Activated naive CD4-positive, alpha-beta T cell treated with anti-CD3 and anti-CD28 coated beads, Interleukin-2, amount 10 ng/mL, durations not matched to agents 7 days and 5 days (primary cell): Measurements from ENCODE around the gene RNF149.

Experiments used
- CTCF ChIA-PET: fragments of 350-600 bp; sonication (Branson Sonifier 250); formaldehyde crosslinking; loops from one replicate; lab custom pipeline; 2021; ENCODE audit warnings: antibody characterized with exemption; lab: Charles Lee
- DNase-seq: peaks from one replicate; pipeline ENCODE4 v3.0.0-alpha.2; 2020
- H3K27ac Mint-ChIP-seq: one replicate; pipeline ENCODE4 v1.8.0; 2021; ENCODE audit warnings: mild to moderate bottlenecking, moderate library complexity, mixed read lengths
- H3K27me3 Mint-ChIP-seq: one replicate; pipeline ENCODE4 v1.8.0; 2021; ENCODE audit warnings: mild to moderate bottlenecking, mixed read lengths
- H3K36me3 Mint-ChIP-seq: one replicate; pipeline ENCODE4 v1.8.0; 2021; ENCODE audit warnings: mixed read lengths
- H3K4me1 Mint-ChIP-seq: one replicate; pipeline ENCODE4 v1.8.0; 2021; ENCODE audit warnings: mixed read lengths
- H3K4me3 Mint-ChIP-seq: one replicate; pipeline ENCODE4 v1.8.0; 2021; ENCODE audit warnings: mild to moderate bottlenecking, moderate library complexity, mixed read lengths
- H3K9me3 Mint-ChIP-seq: one replicate; pipeline ENCODE4 v1.8.0; 2021; ENCODE audit warnings: mixed read lengths

Gene RNF149

GRCh38 chr2:101297383-101297782 lies 11.1 kb downstream of the RNF149 start:
- H3K36me3 Mint-ChIP-seq: peaks cover 59% of the 10 kb centered on the region
- no peak overlapping the region for H3K4me3 Mint-ChIP-seq
- H3K27ac Mint-ChIP-seq: no peak overlapping the region
- no peak for DNase-seq
- no peaks in the 10 kb centered on the region for H3K9me3 Mint-ChIP-seq
- CTCF ChIA-PET: no interaction called here
- no peaks in the 10 kb centered on the region for H3K27me3 Mint-ChIP-seq
- peaks cover 58% of the 10 kb centered on the region for H3K4me1 Mint-ChIP-seq

DNA sequence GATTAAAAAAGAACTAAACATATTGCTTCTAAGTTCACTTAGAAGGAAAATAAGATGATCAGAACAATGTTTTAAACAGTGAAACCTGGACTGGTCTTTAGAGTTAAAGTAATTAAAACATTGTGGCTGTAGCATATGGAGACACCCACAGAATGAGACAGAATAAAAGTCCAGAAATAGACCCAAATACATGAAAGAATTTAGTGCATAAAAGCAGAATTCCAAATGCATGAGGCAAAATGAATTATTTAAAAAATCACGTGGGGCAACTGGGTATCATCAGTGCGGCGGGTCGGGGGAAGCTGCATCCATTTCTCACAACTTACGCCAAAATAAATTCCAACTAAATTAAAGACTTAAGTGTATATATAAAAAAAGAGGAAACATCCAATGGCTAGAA lies 12.1 kb downstream of the RNF149 start:
- H3K9me3 Mint-ChIP-seq: no peaks in the 10 kb centered on the region
- peaks cover 58% of the 10 kb centered on the region for H3K36me3 Mint-ChIP-seq
- no peak overlapping the region for H3K4me3 Mint-ChIP-seq
- peaks cover 49% of the 10 kb centered on the region for H3K4me1 Mint-ChIP-seq
- H3K27me3 Mint-ChIP-seq: no peaks in the 10 kb centered on the region
- H3K27ac Mint-ChIP-seq: no peak overlapping the region
- CTCF ChIA-PET: no interaction called here
- no peak for DNase-seq

DNA sequence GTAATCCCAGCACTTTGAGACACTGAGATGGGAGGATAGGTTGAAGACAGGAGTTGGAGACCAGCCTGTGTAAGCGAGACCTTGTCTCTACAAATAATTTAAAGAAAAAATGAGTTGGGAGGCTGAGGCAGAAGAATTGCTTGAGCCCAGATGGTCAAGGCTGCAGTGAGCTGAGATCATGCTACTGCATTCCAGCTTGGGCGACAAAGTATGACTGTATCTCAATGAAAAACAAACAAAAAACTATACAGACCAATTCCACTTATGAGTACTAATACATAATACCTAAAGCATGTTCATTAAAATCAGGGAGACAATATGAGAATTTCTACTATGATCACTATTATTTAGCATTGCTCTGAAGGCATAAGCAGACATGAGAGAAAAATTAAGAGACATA lies 12.6 kb downstream of the RNF149 start:
- Mint-ChIP-seq H3K4me3 (no peak overlapping the region), H3K27ac (no peak overlapping the region), H3K4me1 (peaks cover 47% of the 10 kb centered on the region), H3K9me3 (no peaks in the 10 kb centered on the region), H3K27me3 (no peaks in the 10 kb centered on the region), H3K36me3 (peaks cover 55% of the 10 kb centered on the region)
- CTCF ChIA-PET: no interaction called here
- DNase-seq: no peak

GRCh38 chr2:101294861-101295260 lies 13.6 kb downstream of the RNF149 start:
- CTCF ChIA-PET: no interaction called here
- peaks cover 53% of the 10 kb centered on the region for H3K36me3 Mint-ChIP-seq
- DNase-seq: no peak
- peaks cover 41% of the 10 kb centered on the region for H3K4me1 Mint-ChIP-seq
- H3K9me3 Mint-ChIP-seq: no peaks in the 10 kb centered on the region
- H3K27me3 Mint-ChIP-seq: no peaks in the 10 kb centered on the region
- H3K27ac Mint-ChIP-seq: no peak overlapping the region
- H3K4me3 Mint-ChIP-seq: no peak overlapping the region

GRCh38 chr2:101293544-101293943 lies 15.0 kb downstream of the RNF149 start:
- no peak overlapping the region for H3K4me3 Mint-ChIP-seq
- peaks cover 46% of the 10 kb centered on the region for H3K36me3 Mint-ChIP-seq
- CTCF ChIA-PET: no interaction called here
- peak overlapping the region; percentile 55 for H3K27ac Mint-ChIP-seq
- no peaks in the 10 kb centered on the region for H3K27me3 Mint-ChIP-seq
- H3K9me3 Mint-ChIP-seq: no peaks in the 10 kb centered on the region
- H3K4me1 Mint-ChIP-seq: peaks cover 33% of the 10 kb centered on the region
- DNase-seq: no peak

DNA sequence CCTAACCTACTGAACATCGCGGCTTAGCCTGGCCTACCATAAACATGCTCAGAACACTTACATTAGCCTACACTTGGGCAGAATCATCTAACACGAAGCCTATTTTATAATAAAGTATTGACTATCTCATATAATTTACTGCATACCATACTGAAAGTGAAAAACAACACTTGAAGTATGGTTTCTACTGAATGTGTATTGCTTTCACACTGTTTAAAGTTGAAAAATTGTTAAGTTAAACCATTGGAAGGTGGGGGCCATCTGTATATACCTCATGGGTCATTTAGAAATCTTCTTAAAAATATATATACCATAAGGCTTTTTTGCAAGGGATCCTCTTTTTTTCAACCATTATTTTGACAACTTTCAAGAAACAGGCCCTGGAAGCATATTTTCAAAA lies 16.5 kb downstream of the RNF149 start:
- Mint-ChIP-seq H3K4me1 (peaks cover 28% of the 10 kb centered on the region), H3K36me3 (peaks cover 46% of the 10 kb centered on the region), H3K9me3 (no peaks in the 10 kb centered on the region), H3K4me3 (no peak overlapping the region), H3K27me3 (no peaks in the 10 kb centered on the region), H3K27ac (no peak overlapping the region)
- CTCF ChIA-PET: no interaction called here
- DNase-seq: no peak

- Mint-ChIP-seq H3K27me3 (no peaks in the 10 kb centered on the region), H3K9me3 (no peaks in the 10 kb centered on the region), H3K4me3 (no peak overlapping the region), H3K27ac (no peak overlapping the region), H3K4me1 (peaks cover 25% of the 10 kb centered on the region), H3K36me3 (peaks cover 50% of the 10 kb centered on the region)
- CTCF ChIA-PET: no interaction called here
- no peak for DNase-seq
These were observed 17.8 kb downstream of the RNF149 start for GRCh38 chr2:101290711-101291110.

DNA sequence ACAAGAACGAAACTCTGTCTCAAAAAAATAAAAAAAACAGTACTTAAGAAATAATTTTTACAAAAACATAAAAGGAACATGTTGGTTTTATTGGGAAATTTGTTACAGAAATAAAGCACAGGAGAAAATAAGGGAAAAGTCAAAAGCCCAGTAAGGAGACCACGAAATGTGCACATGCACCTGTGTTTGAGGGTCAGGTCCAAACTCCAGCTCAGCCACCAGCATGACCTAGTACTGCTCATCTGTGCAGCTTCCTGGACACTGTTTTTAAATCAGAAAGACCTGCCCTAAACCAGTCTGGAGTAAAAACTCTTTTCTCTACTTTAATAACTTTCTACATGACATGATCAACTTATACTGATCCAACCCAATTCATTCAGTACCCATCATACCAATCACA lies 21.2 kb downstream of the RNF149 start:
- no peak for DNase-seq
- Mint-ChIP-seq H3K4me1 (peaks cover 25% of the 10 kb centered on the region), H3K27me3 (no peaks in the 10 kb centered on the region), H3K27ac (no peak overlapping the region), H3K4me3 (no peak overlapping the region), H3K9me3 (no peaks in the 10 kb centered on the region), H3K36me3 (peaks cover 62% of the 10 kb centered on the region)
- CTCF ChIA-PET: no interaction called here

DNA sequence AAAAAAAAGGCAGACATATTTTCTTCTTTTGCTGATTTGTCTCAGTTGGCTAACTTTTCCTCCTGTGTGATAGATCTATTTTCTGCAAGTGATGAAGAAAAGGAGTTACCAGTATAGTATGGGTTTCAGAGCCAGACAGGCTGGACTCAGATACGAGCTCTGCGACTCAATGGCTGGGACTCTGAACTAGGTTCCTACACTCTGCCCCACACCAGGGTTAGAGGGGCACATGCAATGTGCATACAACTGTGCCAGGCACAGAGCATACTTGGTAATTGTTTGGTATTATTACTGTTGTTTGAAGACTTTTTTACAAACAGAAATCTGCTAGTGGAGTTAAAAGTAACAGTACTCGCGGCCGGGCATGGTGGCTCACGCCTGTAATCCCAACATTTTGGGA lies 21.8 kb downstream of the RNF149 start:
- H3K27me3 Mint-ChIP-seq: no peaks in the 10 kb centered on the region
- H3K4me3 Mint-ChIP-seq: no peak overlapping the region
- DNase-seq: no peak
- no peaks in the 10 kb centered on the region for H3K9me3 Mint-ChIP-seq
- CTCF ChIA-PET: no interaction called here
- peaks cover 25% of the 10 kb centered on the region for H3K4me1 Mint-ChIP-seq
- peaks cover 62% of the 10 kb centered on the region for H3K36me3 Mint-ChIP-seq
- H3K27ac Mint-ChIP-seq: peak overlapping the region; percentile 19

GRCh38 chr2:101282980-101283379 lies 25.5 kb downstream of the RNF149 start:
- Mint-ChIP-seq H3K4me1 (peaks cover 16% of the 10 kb centered on the region), H3K27me3 (no peaks in the 10 kb centered on the region), H3K4me3 (no peak overlapping the region), H3K27ac (peak overlapping the region; percentile 3), H3K9me3 (no peaks in the 10 kb centered on the region), H3K36me3 (peaks cover 79% of the 10 kb centered on the region)
- DNase-seq: no peak
- CTCF ChIA-PET: no interaction called here

- no peak overlapping the region for H3K27ac Mint-ChIP-seq
- no peak for DNase-seq
- H3K36me3 Mint-ChIP-seq: peaks cover 78% of the 10 kb centered on the region
- peaks cover 13% of the 10 kb centered on the region for H3K4me1 Mint-ChIP-seq
- CTCF ChIA-PET: interaction anchor here (1.0 to 1.7 kb wide), 3 partner anchors 27 to 49 kb away, joined by 3 to 4 read pairs (median 3); partner anchors contain the start of gene RNF149
- no peak overlapping the region for H3K4me3 Mint-ChIP-seq
- H3K9me3 Mint-ChIP-seq: no peaks in the 10 kb centered on the region
- no peaks in the 10 kb centered on the region for H3K27me3 Mint-ChIP-seq
These were observed 27.0 kb downstream of the RNF149 start for GRCh38 chr2:101281482-101281881.

GRCh38 chr2:101278925-101279324 lies 29.6 kb downstream of the RNF149 start:
- Mint-ChIP-seq H3K4me3 (no peak overlapping the region), H3K36me3 (peaks cover 70% of the 10 kb centered on the region), H3K27me3 (no peaks in the 10 kb centered on the region), H3K9me3 (no peaks in the 10 kb centered on the region), H3K27ac (no peak overlapping the region), H3K4me1 (peaks cover 12% of the 10 kb centered on the region)
- no peak for DNase-seq
- CTCF ChIA-PET: no interaction called here

DNA sequence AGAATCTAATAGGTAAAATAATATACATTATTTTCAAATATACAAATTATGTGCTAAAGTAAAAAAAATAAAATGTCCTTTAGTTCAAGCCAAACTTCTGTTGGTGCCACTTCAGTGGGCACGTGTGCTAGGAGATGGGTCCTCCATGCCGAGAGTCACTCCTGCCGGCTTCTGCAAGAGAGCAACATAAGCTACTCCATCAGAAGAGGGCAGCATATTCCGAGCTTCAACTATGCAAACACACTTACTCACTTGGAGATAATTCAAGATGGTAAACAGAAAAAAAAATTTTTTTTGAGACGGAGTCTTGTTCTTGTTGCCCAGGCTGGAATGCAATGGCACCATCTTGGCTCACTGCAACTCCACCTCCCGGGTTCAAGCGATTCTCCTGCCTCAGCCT lies 31.4 kb downstream of the RNF149 start:
- Mint-ChIP-seq H3K27me3 (no peaks in the 10 kb centered on the region), H3K36me3 (peaks cover 70% of the 10 kb centered on the region), H3K9me3 (no peaks in the 10 kb centered on the region), H3K27ac (no peak overlapping the region), H3K4me3 (no peak overlapping the region), H3K4me1 (peaks cover 30% of the 10 kb centered on the region)
- DNase-seq: no peak
- CTCF ChIA-PET: interaction anchor here (1.0 kb wide), 1 partner anchor 22 kb away, joined by 3 read pairs; no protein-coding TSS in a partner anchor

- Mint-ChIP-seq H3K9me3 (no peaks in the 10 kb centered on the region), H3K36me3 (peaks cover 70% of the 10 kb centered on the region), H3K27ac (peak overlapping the region; percentile 69), H3K4me1 (peaks cover 44% of the 10 kb centered on the region), H3K27me3 (no peaks in the 10 kb centered on the region), H3K4me3 (no peak overlapping the region)
- CTCF ChIA-PET: no interaction called here
- DNase-seq: no peak
These were observed 34.4 kb downstream of the RNF149 start for GRCh38 chr2:101274142-101274541.

GRCh38 chr2:101273056-101273455 lies 35.4 kb downstream of the RNF149 start:
- DNase-seq: no peak
- Mint-ChIP-seq H3K27ac (peak overlapping the region; percentile 82), H3K4me1 (peaks cover 50% of the 10 kb centered on the region), H3K9me3 (no peaks in the 10 kb centered on the region), H3K4me3 (no peak overlapping the region), H3K27me3 (no peaks in the 10 kb centered on the region), H3K36me3 (peaks cover 70% of the 10 kb centered on the region)
- CTCF ChIA-PET: no interaction called here
